Hematopoietic multipotent progenitor cell treated with erythropoietin and hydrocortisone succinate and interleukin-3 and kit ligand, for 6 days (in vitro differentiated cells): ENCODE results near the gene CLRN3.

Source experiments
- DNase-seq: peaks from one replicate; pipeline ENCODE4 v3.0.0-alpha.2; 2015

CLRN3 gene

DNA sequence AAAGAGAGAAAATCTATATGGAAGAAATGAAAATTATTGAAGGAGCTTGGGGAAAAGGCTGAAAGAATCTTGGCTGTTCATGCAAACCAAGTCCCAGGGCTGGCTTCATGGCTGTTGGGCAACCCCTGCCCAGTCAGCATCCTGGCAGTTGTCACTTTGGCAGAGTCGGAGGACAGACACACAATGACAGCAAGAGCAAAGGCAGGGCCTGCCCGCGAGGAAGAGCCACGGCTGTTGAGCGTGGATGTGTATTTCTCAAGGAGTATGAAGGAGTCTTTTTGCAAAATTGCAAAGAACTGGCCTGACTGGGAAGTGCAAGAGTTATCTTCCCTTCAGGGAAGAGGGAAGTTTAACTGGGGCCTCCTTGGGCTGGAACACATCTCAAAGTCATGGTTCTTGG lies 25.8 kb upstream of the CLRN3 start:
- DNase-seq, result no peak

DNA sequence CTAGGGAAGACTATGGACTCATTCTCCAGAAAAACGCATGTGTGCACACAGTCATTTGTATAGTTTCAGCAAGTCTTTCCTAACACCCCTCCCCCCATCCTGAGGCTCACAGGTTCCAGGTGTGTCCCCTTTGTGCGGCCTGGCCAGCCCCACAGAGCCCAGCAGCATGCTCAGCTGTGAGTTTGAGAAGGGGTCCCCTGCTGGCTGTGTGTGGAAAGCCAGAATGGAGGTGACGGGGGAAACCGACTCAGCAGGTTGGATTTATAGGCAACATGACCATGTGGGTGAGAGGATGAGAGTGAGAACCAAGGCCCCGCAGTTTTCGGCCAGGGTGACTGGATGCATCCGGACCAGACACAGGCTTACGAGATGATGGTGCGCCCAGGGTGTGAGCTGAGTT lies 24.1 kb upstream of the CLRN3 start:
- no peak for DNase-seq

DNA sequence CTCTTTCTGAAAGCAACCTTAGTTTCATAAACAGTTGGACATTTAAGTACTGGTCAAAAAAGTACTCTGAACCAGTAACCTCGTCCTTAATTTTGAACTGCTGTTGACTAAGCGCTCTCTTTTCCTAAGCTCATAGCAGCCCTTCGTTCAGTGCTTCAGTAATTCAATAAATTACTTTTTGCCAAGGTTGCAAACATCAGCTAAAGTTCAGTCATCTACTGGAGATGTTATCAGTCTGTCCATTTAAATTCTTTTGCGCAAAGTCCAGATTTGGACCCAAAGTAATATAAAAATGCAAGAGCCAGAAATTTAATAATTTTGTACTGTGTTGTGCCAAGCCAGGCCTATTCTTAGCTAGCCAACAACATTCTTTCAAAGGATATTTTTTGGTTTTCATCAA lies 22.6 kb upstream of the CLRN3 start:
- DNase-seq, result no peak

DNA sequence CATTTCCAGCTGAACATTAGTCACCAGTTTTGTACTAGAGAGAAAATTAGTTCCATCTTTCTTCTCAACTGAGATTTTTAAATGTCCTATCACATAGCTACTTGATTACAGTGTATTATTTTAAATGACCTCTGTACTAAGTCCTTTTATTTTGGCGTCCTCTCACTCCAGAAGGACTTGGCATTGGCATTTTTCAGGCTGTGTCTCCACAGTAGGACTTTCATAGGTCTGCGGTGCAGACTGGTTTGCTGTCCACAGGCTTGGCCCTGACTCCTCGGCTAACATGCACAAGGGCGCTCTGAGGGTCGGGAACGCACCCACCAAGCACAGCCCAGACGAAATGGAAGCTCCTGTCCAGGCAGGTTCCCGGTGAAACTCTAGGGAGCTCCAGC lies 20.6 kb upstream of the CLRN3 start:
- DNase-seq, result no peak

DNA sequence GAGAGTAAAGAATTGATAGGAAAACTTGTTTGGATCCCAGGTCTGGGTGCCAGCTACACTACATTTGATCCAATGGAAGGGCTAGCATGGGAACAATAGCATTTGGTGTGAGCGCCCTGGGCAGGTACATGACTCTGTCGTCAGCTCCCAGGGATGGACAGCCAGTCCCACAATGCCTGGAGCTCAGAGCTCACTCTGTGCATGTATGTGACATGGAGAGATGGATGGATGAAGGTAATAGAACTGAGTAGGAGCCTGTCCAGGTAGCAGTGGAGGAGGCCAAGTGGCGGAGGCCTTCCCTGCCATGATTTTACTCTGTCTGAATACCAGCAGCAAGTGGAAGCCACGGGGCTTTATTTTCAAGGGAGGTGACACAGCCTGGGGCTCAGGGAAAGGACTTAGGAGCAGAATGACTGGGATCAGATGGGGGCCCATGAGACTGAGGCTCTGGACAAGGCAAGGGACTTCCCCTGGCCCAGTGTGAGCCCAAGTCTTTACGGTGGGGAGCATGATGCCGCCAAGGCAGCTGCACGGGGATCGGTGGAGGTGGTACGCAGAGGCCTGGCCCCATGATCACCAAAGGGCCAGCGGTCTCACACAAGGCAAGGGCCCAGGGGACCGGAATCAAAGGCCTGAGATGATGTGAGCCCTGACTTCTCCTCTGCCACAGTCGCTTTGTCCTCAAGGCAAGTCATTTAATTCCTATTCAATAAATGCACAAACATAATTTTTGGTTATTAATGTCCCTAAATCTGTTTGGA lies 20.0 kb upstream of the CLRN3 start:
- DNase-seq, result no peak

DNA sequence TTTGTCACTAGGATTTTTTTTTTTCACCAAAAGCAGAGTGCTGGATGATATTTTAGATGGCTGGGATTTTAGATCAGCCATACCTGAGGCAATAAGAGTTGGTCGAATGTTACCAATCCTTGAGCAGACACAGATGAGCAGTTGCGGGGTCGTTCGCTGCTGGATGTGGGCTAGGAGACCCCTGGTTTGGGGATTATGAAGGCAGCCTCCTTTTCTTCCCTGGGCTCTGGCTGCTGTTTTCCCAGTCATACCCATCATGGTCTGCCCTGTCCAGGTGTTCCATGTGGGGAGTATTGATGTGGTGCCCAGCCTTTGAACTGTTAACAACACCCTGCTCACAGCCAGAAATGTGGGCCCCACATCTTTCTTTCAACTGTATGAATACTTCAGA lies 19.1 kb upstream of the CLRN3 start:
- no peak for DNase-seq

DNA sequence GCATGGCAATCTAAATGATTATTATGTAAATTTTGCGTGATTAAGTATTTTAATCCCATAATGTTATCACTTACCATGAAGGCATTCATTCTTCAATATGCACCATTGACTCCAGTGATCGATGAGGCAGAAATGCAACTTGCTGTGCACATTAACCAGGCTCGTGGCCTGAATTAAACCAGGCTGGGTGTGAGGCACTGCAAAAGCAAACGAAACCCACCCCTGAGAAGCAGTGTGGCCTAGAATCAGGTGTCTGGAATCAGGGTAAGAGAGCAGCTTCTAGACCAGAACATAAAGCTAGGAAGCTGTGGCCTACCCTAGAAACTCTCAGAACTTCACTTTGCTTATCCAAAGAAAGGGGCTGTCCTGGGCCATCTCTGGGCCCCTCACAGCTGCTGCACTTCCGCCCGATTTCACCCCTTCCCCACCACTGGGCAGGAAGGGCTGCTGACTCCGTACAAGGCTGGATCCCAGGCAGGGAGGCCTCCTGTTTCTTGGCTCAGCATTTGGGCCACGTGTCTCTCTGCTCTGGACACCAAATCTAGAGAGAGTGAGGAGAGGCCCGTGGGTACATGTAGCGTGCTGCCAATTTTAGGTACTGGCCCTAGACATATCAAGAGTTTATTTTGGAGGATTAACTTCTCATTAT lies 18.6 kb upstream of the CLRN3 start:
- DNase-seq, result no peak

DNA sequence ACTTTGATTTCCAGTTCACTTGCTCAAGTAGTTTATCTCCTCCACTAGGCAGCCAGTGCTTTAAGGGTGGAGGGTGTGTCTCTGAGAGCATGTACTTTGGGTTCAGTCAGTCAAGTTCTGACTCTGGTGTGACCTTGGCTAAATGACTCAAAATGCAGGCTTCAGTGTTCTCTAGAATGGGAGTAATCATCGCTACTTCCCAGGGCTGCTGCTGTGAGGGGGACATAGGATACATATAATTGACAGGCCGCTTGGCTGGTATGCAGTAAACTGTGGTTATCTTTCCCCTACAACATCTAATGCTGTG lies 17.7 kb upstream of the CLRN3 start:
- DNase-seq, result no peak

DNA sequence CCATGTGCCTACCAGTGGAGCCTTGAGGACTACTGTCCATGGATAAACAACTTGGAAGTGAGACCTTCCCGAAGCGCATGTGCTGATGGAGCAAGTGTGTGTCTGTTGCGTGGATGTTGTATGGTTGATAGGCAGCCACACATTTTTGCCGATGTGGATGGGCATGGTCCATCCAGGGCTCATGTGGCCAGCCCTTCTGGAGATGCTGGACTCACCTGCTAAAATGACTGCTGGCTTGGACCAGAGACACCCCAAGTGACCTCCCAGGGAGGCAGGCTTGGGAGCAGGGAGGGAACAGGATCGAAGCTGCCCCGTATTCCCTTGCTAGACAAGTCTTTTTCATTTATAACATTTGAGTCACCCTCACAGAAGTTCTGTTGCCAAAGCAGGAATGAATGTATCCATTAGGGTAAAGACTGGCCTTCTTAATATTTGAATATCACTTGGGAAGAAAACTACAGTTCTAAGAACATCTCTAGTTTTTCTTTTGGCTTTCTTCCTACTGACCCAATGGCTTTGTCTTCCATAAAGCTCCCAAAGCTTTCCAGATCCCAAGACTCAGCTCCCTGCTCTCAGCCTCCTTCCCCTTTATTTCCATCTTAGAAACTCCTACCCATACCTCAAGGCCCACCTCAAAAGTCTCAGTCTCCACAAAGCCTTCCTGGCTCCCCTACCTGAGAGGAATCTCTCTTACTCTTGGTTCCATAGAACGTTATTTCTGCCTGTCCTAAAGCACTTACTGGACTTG lies 17.1 kb upstream of the CLRN3 start:
- DNase-seq, result no peak

DNA sequence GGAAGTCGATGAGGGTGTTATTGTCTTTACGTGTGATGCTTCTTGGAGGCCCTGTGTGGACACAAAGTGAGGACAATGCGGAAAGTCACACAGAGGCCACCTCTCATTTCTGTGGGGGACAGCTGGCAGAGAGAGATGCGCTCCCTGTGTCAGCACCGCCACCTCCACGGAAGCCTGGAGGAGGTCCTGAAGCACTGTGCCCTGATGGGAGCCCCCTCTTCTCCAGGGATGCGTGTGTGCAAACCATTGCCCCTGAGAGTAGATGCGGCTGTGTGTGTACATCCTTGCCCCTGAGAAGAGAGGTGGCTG lies 16.2 kb upstream of the CLRN3 start:
- DNase-seq, result no peak

DNA sequence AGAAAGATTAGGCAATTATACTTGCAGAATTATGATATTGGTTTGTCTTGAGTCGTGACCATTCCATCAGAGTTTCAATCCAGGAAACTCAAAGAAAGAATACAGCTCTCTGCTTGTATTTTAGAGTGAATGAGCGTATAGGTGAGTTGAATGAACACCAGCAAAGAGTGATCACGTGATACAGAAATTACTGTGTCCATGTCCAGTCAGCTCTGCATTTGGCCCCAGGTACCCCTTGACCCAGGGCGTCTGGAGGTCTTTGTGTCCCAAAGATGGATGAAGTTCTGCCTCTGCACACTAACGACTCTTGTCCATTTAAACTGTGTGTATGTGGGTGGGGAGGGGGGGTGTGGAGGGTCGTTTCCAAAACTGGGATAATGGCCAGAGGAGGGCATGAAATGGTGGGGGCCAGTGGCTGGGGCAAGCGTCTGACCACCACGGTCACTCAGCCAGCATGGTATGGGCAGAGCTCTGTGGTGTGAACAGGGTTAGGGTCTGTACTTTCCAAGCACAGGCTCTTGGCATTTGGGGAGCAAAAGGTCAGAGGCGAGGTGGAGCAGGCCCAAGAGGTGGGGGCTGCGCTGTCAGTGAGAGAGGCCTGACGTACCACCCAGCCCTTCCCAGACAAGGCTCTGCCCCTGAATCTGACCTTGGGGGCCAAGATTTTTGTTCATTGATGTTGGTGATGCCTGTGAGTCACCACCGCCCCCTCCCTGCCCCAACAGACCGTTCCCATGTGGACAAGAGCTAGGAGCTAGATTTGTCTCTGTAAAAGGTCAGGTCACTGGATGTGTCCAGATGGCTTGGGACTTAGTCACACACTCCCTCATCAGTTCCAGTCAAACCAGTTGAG lies 15.6 kb upstream of the CLRN3 start:
- DNase-seq, result no peak

DNA sequence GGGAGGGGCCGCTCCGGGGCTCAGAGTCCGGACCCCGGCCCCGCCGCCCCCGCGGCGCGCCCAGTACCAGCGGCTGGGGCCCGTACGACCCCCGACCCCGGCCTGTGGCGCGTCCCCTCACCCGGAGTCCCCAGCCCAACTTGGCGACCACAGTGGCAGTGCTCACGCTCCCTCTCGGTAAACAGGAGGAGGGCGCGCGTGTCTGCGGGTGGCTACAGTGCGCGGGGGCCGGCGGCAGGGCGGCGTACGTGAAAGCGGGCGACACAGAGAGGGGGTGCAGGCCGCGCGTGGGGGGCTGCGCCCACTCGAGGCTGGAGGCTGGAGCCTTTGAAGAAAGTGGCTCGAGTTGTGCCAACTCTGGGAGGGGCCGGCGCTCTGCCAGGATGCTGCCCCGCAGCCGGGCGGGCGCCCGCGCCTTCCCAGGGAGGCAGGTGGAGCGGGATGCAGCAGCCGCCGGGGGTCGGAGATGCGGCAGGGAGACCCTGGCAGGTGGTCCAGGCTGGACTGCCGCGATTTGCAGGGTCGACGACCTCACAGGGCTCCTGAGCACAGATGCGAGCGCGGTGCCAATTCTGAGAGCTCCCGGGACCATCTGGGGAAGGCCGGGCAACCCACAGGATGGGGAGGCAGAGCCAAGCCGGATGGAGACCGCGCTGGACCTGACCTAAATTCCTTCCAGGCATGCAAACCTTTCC lies 14.8 kb upstream of the CLRN3 start:
- DNase-seq, result no peak

DNA sequence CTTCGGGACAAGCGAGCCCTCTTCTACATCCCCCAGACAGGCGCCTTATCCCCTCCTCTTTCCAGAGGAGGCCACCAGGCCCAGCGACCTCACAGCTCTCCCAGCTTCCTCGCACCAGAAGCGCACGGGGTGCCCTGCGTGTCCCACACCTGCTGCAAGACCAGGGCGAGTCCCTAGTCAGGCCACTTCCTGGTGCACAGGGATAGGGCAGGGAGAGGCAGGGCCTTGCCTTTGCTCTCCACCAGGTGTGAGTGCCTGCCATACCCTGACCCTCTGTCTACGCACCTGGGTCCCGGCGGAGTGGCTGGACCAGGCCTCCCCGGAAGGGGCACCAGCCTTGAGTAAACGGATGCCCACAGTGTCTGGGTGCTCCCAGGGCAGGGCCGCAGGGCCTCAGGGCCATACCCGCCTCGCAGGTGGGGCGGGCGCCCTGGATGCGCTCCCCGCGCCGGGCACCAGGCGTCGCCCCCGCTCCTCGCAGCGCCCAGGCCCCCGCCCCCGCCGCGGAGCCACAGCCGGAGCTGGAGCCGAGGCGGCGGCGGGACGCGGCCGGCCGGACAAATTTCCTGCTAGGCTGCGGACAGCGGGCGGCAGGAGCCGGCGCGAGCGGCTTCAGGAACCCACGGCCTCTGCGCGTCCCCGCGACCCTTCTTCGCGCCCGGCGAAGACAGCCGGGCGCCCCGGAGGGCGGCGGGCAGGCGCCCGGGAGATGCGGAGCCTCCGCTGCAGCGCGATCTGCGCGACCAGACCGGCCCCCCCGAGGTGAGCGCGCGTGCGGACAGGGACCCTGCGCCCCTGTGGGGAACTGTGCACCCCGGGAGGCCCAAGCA lies 14.0 kb upstream of the CLRN3 start, which contains the start of gene PTPRE:
PTPRE (plus strand) TSS at position 556 of the 830 bp plus-strand sequence. CDS start 133,779 bp downstream, outside the sequence.
- peak; percentile 74 for DNase-seq

DNA sequence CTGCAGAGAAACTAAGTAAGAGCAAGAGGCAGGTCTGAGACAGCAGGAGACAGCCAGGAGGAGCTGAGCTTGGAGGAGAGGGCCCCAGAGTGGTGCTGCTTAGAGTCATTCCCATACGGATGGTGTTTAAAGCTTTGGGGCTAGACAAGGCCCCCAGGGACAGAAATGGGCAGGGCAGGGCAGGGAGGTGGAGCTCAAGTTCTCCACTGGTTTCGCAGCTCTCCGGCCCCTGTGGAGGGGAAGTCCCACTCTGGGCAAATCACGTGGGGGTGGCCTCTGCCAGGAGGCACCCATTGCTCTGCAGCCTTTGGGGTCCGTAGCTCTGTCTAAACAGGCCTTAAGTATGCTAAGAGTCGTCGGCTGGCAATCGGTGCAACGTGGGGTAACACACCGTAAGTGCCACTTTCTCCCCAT lies 13.1 kb upstream of the CLRN3 start:
- no peak for DNase-seq

DNA sequence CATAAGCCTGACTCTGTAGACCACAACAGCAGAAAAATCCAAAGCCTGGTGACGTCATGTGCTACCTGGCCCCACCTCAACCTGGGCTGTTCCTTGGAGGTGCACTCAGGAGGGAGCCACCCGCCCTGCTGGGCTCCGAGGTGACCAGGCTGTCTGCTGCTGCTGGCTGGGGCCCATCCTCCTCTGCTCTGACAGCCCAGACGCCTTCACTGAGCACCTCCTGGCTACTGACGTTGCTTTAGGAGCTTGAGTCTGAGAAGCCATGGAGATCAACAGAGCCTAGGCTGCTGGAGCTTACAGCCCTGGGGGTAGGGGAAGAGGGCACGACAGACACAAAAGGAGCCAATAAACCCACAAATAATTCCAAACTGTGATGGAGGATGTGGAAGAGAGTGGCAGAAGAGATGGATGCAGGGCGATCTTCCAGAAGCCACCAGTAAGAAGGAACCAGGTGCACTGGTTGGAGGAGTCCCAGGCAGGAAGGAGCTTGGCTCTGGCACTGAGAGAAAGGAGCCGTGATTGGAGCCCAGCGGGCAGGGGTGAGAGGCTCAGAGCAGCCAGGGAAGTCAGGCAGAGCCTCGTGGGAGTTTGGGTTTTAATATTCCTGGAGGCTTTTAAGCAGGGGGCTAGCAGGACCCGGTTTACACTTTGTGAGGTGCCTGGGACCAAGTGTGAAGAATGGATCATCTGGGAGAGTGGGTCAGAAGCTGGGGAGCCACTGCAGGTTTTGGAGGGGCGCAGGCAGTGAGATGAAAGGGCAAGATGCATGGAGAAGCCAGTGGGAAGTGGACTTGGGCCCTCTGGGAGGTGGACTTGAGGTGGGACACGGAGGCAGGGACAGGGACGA lies 12.5 kb upstream of the CLRN3 start:
- no peak for DNase-seq

DNA sequence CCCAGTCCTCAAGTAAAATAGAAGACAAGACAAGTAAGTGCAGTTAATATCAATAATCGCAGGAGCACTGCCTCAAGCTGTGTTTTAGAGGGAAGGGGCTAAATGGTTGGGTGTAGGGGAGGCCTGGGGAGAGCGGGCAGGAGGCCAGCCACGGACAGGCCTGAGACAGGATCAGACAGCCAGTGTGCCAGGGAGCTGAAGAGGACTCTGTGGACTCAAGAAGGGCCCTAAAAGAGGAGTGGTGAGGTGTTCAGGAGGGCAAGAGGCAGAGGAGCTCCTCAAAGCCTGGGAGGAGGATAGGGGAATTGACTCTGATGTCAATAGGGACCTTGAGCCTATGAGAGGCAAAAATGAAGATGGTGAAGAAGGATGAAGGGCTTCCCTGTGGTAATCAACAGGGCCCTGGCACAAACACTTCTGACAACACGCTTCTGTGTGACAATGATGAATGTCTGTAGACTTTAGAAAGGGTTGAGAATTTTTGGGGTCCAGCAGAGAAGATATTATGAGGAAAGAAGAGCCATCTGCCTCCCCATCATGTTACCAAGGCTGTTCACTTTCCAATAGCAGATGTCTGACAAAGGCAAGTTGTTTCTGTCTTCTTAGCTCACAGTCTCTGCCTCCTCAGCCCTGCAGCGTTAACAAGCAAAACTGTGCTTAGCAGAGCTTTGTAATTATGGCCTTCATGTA lies 11.7 kb upstream of the CLRN3 start:
- no peak for DNase-seq

DNA sequence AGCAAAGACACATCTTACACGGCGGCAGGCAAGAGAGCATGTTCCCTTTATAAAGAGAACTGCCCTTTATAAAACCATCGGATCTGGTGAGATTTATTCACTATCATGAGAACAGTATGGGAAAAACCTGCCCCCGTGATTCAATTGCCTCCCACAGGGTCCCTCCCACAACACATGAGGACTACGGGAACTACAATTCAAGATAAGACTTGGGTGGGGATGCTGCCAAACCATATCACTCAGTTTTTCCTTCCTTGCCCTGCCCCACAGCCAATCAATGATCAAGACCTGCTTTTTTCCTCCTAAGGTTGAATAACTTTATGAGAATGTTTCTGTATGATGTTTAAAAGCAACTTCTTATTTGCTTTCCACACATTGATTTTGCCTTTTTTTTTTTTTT lies 11.0 kb upstream of the CLRN3 start:
- no peak for DNase-seq

DNA sequence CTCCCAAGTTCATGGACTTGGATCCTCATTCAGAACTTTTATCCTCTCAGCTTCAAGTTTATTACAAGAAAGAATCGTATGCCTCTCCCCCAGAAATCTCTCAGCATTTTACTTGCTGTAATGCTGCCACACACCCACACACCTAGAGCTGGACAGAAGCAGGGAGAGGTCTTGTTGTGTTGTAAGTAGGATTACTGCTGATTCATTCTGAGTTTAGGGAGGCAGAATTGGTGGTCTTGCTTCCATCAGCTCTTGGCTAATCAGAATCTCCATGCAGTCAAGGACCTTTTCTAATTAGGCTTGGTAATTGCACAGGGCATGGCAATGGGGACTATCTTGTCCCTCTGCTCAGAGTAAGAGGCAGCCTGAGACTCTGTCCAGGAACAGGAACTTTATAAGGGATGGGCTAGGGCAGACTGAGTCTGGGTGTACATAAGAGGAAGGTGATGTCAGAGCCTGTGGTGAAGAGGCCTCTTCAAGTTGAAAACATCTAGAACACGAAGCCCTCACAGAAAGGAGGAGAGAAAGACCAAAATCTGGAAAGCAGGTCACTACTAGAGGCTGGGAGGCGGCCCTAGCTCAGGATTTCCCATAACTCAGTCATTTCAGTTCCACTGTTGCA lies 7.1 kb upstream of the CLRN3 start:
- DNase-seq, result peak; percentile 22

DNA sequence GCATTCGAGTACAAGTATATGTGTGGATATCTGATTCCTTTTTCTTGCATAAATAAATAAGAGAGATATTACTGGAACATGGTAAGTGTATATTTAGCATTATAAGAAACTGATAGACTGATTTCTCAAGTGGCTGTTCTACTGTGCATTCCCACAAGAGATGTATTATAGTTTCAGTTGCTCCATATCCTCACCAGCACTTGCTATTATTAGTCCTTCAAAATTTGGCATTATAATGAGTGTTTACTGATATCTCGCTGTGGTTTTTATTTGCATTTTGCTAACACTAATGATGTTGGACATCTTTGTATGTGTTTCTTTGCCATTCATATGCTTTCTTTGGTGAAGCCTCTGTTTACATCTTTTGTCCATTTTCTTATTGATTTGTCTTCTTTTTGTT lies 4.4 kb upstream of the CLRN3 start:
- no peak for DNase-seq

DNA sequence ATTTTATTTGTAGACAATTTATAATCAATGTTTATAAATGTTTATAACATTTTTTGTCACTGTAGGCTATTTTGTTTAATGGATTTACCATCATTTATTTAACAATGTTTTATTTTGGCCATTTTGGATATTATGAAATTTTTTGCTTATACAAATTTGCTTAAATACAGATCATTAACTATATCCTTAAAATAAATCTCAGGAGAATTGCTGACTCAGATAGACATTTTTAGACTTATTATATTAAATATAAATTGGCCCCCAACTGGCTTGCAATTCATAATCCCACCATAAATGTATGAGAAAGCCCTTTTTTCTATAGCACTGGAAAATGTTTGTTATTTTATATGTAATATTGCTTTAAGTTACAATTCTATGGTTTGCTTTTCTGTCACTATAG lies 3.8 kb upstream of the CLRN3 start:
- no peak for DNase-seq
